ENCODE measurements around the gene UTRN.
A peak's percentile ranks its signal among the peaks of the same experiment; 100 is the strongest.

Gene UTRN

DNA sequence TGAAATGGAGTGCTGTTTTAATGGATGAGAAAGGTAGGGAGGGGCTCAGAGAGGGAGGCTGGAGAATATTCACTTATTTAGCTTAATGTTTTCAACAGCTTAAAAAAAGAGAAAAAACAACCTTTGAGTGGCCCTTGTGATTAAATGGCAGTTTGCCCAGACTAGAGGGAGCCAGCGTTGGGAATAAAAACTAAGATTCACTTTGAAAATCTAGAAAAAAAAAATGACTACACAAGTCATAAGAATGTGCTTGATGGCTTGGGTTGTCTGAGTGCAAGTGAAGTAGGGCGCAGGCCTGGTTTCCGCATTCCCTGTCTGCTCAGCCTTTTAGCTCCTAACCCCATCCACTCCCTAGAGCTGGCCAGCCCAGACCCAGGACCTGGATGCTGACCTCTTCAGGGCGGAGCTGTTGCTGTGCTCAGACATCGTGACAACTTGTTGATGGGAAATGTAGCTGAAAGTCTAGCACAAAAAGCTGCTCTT lies 28.9 kb downstream of the UTRN start:
- DNase-seq, result no peak

DNA sequence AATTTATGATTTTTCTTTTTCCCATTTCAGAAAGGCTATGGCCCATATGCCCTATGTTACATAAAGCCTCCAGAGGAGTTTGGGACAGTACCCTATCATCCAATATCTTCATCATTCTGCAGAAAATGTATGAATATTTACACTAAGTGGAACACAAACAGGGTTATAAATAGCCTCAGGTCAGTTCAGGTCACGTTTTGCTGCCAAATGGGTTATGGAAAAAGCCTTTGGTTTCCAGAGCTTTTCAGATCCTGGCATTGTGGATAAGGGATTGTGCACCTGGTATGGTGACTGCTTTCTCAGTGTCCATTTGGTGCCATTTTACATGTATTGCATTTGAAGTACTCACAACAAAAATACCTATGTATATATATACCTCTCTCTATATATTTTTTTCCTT lies 29.4 kb downstream of the UTRN start:
- DNase-seq, result no peak

DNA sequence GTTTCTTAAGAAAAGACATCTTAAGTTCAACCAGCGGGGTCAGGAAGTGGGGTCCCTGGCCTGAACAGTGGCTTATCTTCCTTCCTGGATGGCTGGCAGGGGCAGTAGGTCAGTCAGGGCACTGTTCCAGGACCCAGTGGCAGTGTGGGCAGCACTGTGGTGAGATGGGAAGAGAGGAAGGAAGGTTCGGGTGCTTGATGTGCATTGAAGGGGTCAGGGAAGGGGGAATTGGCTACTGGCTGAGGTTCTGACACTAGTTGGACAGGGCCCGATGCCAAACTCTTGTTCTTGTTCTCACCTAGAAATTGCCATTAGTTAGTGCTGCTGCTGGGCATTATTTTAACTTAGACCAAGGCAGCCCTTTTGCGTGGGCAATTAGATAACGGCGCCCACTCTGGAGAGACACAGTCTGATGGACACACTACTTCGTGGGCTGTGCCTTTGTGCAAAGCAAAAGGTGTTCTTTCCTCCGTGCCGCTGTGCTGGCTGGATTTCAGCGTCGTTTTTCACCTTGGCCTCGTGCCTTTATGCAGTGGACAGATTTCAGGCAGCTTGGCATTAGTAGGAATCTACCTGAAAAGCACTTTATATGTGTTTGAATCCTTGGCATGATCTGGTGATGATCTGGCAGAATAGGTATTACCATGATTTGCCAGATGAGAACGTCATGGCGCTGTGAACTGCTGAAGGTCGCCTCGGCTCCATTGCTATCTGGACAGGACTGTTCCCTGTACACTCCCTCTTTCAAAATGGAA lies 30.3 kb downstream of the UTRN start:
- no peak for DNase-seq

DNA sequence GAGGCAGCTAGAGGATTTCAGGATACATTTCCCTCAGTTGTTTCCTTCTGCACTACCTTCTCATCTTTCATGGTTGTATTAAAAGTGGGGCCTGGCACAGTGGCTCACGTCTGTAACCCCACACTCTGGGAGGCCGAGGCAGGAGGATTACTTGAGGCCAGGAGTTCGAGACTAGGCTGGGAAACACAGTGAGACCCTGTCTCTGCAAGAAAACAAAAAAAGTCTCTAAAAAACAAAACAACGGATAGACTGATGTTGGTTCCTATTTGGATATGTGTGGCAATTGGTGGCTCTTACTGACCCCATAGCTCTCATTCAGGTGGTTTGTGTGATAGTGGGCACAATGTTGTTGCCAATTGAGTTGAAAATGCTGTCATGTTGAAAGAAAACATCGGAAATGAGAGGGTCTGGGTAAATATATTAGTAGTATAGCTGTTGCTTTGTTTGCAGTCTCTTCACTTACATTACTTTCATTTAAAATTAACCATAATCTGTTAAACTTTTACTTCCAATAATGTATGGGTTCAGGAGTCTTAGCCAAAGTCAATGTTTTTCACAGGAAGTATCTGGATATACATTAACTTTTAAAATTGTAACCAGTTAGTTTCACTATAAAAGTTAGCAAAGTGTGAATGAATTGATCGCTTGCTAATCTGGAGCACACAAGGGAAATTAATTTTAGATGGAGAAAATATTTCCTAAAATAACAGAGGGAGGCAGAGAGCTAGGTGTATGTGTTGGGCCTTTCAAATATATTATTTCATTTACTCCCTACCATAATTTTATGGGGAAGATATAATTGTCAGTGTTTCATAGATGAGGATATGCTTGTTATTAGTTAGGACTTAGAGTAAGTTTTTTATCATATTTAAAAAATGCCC lies 31.1 kb downstream of the UTRN start:
- no peak for DNase-seq

DNA sequence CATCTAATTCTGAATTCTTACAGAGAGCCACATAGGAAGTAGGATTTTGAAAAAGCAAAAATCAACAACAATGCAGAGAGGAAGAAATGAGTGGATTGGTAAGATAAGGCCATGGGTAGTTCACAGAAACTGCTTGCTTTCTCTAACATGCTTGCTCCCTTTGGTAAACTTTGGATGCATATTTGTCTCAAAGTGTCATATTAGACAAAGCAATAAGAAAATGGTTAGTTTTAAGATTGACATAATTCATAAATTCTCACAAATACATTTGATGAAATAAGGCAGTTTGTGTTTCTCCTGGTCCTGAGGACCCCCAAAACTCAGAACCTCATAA lies 31.7 kb downstream of the UTRN start:
- DNase-seq, result no peak

DNA sequence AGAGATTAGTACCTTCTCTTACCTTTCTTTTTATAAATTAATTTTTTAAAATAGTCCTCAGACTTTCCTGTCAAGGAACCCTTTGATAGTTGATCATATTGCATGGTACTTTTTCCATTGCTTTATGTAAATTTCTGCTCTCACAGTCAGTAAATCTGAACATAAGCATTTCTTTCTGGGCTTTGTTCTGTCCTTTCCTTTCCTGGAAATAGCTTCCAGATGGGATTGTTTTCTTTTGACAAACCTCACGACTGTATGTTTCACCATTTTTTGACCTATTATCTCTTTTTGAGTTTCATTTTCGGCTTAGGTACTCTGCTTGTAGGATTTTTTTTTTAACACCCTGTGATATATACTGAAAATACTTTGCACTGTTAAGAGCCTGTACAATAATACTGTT lies 32.6 kb downstream of the UTRN start:
- DNase-seq, result no peak

DNA sequence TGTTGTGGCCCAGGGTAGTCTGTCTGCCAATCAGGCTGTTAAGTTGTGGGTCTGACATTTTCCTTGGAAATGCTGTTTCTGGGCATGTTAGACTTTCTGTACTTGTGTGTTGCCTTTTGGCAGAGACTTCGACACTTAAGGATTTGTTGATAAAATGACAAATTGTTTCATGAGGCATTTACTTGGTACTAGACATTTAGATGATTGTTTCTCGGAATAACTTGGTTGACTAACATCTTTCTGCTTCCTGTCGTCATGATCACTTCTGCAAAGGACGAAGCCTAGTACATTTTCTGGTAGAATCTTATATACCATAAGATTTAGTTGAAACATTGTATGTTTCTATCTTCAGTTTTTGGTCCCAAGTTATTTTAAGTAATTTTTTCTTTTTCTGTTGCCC lies 34.1 kb downstream of the UTRN start:
- DNase-seq, result no peak

DNA sequence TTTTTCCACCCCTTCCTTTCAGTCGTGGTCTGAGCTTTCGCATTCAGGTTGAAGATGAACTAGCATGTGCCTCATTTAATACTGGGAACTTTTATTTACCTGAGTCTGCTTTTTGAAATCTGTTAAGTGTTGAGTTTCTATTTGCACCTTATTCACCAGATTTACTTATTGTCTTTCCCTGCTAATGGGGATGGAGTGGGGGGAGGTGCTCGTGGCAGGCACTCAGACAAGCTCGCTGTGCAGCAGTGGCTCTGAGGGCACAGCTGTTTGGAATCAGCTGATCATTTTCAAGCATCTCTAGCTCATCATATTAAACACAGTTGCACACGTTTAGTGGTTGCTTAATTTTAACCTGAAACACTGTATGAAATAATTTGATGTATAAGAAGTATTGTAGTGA lies 35.6 kb downstream of the UTRN start:
- DNase-seq, result no peak

DNA sequence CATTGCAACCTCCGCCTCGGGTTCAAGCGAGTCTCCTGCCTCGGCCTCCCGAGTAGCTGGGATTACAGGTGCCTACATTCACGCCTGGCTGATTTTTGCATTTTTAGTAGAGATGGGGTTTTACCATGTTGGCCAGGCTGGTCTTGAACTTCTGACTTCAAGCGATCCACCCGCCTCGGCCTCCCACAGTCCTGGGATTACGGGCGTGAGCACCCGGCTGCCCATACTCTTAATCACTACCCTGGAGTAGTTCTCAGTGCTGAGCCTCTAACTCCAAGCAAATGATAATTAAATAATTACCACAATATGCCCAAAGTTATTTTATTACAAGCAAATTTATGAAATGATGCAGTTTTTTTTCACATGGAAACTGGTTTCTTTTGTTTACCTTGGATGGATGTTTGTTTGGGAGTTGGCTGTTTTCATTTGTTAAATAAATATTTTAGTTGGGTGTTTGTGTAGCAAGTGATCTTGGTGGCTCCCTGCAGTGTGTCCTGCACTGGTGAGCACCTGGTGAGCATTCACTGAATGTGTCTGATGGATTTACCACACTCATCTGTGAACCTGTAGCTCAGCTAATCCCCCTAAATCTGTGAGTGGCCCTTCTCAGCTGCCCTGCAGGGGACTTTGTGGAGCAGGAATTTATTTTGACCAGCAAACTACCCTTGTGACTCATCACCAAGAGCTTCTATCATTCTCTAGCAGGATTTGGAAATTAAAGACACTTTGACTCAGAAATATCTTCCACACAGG lies 36.9 kb downstream of the UTRN start:
- no peak for DNase-seq

DNA sequence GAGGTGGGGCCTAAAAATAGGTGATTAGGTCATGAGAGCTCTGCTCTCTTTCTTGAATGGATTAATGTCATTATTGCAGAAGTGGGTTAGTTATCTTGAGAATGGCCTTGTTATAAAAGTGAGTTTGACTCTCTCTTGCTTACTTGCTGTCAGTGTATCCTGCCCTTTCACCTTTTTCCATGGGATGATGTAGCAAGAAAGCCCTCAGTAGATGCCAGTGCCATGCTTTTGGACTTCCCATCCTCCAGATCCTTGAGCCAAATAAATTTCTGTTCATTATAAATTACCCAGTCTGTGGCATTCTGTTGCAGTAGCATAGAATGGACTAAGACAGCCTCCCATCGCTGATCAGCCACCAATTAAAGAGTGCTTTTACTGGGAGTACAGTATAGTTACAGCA lies 40.1 kb downstream of the UTRN start:
- no peak for DNase-seq

DNA sequence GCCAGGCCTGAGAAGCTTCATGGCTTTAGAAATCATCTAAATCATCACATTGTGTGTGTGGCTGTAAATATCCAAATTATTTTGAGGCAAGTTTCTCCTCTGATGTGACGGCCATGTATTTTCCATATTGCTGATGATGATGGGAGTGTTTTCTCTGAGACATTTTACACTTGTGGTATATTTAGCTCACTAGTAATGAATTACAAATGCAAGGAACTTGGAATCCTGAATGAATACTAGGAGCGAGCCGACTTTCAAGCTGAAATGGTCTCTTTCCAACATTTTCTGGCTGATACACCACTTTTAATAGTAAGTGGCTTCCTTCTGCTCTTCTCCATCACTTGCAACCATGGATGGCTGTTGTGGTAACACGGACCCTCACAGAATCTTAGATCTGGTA lies 41.3 kb downstream of the UTRN start:
- no peak for DNase-seq

DNA sequence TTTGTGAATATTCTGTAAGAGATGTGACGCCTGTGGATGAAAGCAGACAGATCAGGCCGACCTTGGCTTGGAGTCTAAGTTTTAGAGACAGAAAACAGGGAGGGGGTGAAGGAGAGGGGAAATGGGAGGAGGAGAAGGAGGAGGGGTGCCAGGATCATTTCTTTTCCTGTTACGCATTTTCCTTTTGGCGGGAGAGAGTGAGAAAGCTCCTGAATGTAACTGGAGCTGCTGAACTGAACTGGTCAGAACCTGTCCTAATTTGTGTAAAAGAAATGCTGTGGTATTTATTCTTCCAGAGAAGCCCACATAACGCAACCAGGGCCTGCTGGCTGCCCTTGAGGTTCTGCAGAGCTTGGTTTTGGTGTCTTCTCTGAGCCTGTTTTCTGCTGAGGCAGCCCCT lies 41.9 kb downstream of the UTRN start:
- no peak for DNase-seq

DNA sequence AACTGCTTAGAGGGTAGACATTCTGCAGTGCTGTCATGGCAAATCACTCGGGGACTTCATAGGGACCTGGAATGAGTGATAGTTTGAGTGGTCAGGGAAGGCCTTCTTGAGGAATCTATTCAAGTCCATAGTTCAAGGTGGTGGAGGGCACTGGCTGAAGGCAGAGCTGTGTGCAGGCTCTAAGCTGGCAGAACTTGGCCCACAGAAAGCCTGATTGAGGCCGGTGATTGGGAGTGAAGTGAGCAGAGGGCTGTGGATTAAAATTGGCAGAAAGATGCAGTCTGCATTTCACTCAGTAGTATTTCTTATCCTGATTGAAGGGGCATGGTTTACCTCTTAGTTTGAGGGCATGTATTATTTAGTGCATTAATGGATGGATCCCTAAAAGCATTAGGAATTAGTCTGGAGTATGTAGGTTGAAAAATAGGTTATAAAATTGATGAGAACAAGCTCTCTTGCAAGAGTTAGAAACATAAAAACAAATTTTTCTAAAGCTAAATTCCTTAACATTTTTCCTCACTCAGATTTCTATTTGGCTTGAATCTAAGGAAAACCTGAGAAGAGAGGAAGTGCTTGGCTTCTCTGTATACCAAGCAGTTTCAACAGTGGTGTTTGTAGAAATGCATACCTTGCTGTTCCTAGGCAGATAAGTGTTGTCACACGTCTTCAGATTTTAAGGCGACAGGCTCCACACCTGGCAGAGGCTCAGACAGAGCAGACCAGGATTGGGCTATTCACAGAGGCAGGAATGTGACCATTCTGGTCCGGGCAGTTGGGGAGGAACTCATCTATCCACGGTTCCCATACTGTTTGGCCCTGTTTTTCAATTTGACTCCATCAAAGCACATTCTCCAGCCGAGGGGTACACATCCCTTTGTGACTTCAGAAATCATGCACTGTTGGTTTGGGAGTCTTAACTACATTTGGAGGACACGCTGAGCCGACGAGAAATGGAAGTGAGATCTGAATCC lies 45.2 kb downstream of the UTRN start:
- no peak for DNase-seq

DNA sequence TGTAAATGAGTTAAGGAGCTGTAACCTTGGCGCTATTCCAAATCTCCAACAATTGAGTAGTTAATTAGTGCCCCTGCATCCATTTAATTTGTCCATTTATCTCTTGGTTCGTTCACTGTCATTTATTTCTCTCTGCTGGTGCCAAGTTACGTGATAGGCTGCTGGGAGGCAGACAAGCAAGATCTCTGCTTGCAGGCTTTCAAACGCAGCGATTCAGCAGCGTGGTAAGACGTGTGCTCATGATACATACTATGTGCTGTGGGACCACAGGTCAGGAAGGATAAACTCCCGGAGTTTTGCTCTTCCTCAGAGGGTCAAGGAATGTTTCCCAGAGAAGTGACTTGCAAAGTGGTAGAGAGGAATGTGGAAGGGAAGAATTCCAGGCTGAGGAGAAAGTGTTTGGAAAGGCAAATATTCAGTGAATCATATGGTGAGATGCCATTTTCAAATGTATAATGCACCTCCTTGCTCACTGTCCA lies 46.4 kb downstream of the UTRN start:
- DNase-seq, result no peak

DNA sequence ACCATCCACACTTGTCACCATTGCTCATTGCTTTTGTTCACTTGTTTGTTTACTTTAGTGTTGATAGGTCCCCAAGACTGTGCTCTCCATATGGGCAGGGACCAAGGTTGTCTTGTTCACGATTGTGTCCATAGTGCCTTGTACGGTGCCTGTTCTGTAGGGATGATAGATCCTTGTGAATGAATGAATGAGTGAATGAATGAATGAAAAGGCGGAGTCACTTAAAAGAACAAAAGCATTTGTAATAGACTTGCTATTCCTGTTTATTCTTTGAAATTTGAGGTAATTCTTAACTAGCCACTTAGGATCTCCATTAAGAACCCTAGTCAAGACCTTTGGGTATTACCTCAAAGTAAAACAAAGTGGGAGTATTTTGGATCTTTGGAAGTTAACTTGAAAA lies 47.0 kb downstream of the UTRN start:
- DNase-seq, result no peak

DNA sequence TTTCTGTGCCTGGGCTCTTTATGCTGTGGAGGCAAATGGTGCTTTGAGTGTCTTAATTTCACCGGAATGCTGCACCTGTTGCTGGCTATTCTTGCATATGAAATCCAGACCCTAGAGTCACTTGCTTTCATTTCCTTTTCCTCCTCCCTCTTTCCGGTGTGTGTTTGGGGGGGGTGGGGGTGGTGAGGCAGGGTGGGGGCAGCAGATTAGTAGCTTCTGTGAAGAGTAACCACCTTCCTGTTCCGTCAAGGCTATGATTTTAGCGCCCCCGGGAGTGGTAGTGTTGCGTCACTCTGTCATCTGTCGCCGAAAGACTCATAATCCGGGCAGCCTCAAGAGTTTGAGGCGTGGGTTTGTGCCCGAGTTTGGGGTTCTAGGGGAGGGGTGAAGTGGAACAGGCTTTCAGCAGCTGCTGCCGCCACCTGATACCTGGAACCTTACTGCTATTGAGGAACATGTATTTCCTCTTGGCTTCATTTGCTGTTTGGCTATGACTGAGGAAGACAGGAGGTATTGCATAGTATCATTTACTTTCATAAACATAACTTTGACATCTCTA lies 49.1 kb downstream of the UTRN start:
- peak in 3 of 4 experiments; percentile 25 to 44 (median 38) for DNase-seq
